Thyroid gland (tissue), 4 donors: ENCODE measurements around the gene LUZP2.

Source experiments
- CTCF ChIP-seq, 6 experiments: fragments of 200-600 bp in 3 of 6; fragments of 450-650 bp in 3 of 6; sonication (generic) in 3 of 6; IDR thresholded peaks; one replicate each; pipeline ENCODE4 v1.5.1; 2016 to 2019; ENCODE audit warnings: antibody characterized with exemption in 6 of 6, mild to moderate bottlenecking in 2 of 6, inconsistent platforms in 1 of 6, moderate library complexity in 1 of 6
- POLR2A ChIP-seq, 2 donors: fragments of 450-650 bp; IDR thresholded peaks; one replicate each; pipeline ENCODE4 v1.6.1; 2017; ENCODE audit warnings: antibody characterized with exemption in 2 of 2, mild to moderate bottlenecking in 2 of 2, moderate library complexity in 1 of 2

GRCh38 chr11:24885580-24886173 lies 388.8 kb downstream of the LUZP2 start:
- TF ChIP-seq CTCF (IDR thresholded peaks at IDR 0.05) (no peak), POLR2A (IDR thresholded peaks at IDR 0.05) (no peak)
